IPS DF 4.7 (cell line): Measurements from ENCODE around the gene CRYBA4.

Experiments
- DNase-seq: peaks from one replicate; pipeline ENCODE4 v3.0.0-alpha.2; 2013; ENCODE audit warnings: low spot score; ENCODE audit errors: extremely low read depth

CRYBA4 gene

GRCh38 chr22:26624803-26625202 is 3.0 kb downstream of the CRYBA4 start:
- no peak for DNase-seq

GRCh38 chr22:26629988-26630761 is 8.4 kb downstream of the CRYBA4 start:
- DNase-seq, result no peak

- no peak for DNase-seq
These were observed 9.5 kb downstream of the CRYBA4 start for GRCh38 chr22:26631282-26631681.

DNA sequence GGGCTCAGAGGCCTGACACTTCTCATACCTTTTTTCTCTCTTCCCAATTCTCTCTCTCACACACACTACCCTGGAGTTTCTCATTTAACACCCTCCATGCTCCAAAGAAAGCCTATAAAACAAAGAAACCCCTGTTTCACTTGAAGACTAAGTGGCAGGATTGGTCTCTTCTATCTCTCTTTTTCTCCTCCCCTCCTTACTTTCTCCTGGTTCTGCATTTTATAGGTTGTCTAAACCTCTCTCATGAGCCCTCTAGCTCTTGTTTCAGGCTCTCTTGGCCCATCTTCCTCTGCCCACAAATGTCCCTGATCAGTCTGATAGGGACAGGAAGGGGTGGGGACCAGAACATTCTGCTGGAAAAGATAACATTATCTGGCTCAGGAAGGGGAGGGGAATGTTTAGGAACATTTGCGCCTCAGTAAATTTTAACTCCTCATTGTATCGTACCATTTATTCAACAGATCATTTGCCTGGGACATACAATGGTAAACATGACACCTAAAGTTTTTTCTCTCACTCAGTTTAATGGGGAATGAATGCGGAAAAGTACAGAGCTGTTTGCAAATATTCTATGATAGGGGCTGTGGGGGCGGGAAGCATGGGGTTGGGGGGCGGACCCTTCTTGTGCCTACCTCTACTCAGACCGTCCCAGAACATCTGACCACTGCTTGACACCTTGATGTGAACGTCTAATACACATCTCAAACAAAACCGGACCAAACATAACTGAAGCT is 10.8 kb downstream of the CRYBA4 start:
- DNase-seq, result no peak

- no peak for DNase-seq
These were observed 12.4 kb downstream of the CRYBA4 start for GRCh38 chr22:26634189-26634588.

DNA sequence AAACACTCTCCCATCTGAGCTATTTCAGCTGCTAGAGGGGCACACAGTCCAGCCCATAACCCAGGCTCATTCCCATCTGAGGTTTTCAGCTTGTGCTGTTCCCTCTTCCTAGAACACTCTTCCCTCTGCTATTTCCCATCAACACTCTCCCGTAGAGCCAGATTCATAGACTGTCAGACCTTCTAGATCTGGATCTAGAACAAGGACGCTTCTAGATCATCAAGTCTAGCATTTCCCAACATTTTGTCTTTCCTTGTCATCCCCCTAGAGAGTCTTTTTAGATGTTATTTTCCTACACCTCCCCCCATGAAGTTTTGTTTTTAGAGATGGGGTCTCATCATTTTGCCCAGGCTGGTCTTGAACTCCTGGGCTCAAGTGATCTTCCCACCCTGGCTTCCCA is 13.4 kb downstream of the CRYBA4 start:
- no peak for DNase-seq

- DNase-seq, result no peak
These were observed 14.5 kb downstream of the CRYBA4 start for GRCh38 chr22:26636296-26636695.

DNA sequence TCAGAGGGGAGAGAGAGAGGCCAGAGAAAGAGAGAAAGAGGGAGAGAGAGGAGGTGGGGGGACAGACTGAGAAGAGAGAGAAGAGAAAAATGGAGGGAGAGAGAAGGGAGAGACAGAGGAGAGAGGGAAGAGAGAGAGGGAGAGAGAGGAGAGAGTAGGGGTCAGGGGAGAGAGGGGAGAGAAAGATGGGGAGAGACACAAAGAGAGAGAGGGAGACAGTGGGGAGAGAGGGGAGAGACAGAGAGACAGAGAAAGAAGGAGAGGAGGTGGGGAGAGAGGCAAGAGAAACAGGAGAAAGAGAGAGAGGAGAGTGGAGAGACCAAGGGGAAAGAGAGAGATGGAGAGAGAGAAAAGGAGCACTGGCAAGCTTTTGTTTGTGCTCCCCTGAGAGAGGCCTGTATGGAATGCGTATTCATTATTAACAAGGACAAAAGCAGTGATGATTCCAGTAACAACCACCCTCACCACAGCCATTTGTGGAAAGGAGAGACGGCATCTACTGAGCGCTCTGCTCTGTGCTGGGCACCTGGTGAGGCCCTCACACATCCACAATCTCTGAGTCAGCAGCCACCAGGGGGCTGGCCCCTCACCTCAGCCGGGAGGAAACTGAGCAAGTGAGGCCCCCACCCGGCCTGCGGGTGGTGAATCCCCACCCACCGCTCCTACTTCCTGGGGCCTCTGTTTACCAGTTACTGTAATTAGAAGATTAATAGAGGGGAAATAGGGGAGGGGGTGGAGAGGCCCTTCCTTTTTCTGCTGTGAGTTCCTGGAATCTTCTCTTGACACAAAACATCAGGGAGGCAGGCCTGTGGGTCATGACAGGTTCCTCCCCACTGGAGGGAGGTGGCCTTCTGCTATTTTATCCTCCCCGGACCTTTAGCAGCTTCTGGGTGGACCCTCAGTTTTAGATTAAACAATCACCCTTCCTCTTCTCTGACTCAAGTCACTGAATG is 21.0 kb downstream of the CRYBA4 start:
- no peak for DNase-seq

DNA sequence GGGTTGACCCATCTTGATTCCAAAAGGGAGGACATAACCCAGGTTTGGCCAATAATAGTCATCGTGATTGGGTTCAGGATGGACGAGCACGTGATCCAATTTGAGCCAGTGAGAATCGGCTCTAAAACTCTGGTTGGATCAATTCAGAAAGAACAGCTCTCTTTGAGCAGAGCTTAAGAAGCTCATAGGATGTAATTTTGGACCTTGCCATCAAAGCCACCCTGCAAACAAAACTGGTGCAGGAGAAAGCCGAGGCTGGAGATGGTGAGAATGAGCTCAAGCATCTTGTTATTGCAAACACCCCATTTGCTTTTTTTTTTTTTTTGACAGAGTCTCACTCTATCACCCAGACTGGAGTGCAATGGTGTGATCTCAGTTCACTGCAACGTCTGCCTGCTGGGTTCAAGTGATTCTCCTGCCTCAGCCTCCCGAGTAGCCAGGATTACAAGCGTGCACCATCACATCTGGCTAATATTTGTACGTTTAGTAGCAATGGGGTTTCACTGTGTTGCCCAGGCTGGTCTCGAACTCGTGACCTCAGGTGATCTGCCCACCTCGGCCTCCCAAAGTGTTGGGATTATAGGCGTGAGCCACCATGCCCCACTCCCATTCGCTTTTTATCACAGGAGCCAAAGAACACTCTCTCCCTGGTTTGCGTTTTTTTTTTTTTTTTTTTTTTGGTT is 21.8 kb downstream of the CRYBA4 start:
- DNase-seq, result no peak

DNA sequence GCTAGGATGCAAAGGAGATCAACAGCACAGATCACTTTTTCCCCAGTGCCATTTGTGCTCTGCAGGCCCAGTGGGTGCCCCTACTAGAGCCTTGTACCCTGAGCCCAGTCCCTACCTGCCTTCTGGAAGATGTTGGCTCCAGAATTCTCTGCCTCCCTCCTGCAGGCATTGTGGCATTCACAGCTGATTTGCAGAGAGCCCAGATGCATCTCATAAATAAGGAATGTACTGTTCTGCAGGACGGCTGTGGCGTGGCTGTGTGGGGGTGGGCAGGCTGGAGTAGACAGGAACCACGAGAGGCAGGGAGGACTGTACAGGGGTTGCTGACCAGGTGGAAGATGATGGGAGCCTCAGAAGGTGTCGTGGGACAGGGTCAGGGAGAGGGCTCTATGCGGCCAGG is 24.4 kb downstream of the CRYBA4 start:
- no peak for DNase-seq

- DNase-seq, result no peak
These were observed 26.3 kb downstream of the CRYBA4 start for GRCh38 chr22:26648011-26648497.

GRCh38 chr22:26648528-26649388 is 27.0 kb downstream of the CRYBA4 start:
- no peak for DNase-seq

GRCh38 chr22:26650722-26651421 is 29.1 kb downstream of the CRYBA4 start:
- no peak for DNase-seq

GRCh38 chr22:26651815-26652214 is 30.1 kb downstream of the CRYBA4 start:
- DNase-seq, result no peak

DNA sequence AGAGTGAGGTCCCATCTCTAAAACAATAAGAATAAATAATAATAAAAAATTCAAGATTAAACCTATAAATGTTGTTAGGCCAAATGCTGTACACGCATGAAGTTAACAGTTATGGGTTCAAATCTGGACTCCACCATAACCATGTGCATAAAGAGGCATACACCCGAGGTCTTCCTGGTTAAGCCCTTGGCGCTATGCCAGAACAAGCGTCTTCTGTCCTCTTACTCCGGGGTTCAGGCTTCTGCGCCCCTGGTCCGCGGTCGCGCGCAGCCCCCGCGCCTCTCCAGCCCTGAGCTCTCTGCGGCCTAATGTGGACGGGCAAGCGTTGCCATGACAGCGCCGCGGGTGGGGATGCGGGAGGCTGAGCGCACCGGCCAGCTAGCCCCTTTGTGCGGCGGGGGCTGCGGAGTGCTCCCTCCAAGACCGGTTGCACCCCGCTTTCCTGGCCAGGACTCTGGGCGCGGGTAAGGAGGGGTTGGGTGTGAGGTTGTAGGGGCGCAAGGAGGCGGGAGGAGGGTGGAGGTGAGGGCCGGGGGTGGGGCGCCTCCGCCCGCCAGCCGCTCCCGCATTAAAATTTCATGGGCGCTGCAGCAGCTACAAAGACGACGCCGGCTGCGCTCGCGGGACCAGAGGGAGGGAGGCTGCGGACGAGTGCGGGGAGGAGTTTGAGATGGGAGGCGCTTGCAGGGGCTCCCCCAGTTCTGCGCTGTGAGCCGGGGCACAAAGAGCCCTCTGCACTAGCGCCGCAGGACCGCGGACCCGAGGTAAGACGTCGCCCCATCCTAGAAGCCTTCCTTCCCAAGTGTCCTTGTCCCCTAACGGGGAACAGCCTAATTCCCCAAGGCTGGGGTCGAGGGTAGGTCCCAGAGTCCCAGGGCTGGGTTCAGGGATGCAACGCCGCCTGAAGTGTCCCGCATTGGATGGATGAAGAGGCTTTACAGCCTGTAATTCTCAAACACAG is 35.4 kb downstream of the CRYBA4 start, which contains the start of gene MIAT:
Gene MIAT, plus strand, starts transcription at position 698 of the 961 bp plus-strand sequence.
- DNase-seq, result no peak

- no peak for DNase-seq
These were observed 36.4 kb downstream of the CRYBA4 start for GRCh38 chr22:26658161-26658560.

GRCh38 chr22:26658671-26659478 is 37.1 kb downstream of the CRYBA4 start:
- DNase-seq, result no peak
